Measurements from ENCODE around the gene NDUFS5. TPM values are rescaled to one million over a fixed set of nuclear protein-coding genes. Genes with fewer than 3 reads are reported as not detected.
"Not testable (repeated sequence)": the region's sequence is repeated elsewhere in the genome, so short reads cannot be mapped to it uniquely, and the experiment has no call there.

NDUFS5 gene
- total RNA-seq, 1 donor from 2014 or later: 419 TPM

- DNase-seq (ENCODE audit: low read depth in 2 of 2): no peak
These were observed 37.0 kb downstream of the NDUFS5 start for GRCh38 chr1:39063191-39063590.

- DNase-seq (ENCODE audit: low read depth in 2 of 2): peak in 1 of 2 donors; percentile 92
These were observed 37.6 kb downstream of the NDUFS5 start for GRCh38 chr1:39063775-39064174.

GRCh38 chr1:39065542-39065941 is 39.4 kb downstream of the NDUFS5 start:
- DNase-seq (ENCODE audit: low read depth in 2 of 2): peak in 1 of 2 donors; percentile 29

- not testable (repeated sequence) for DNase-seq (ENCODE audit: low read depth in 2 of 2)
These were observed 42.1 kb downstream of the NDUFS5 start for GRCh38 chr1:39068227-39068626.

GRCh38 chr1:39071557-39071956 is 45.4 kb downstream of the NDUFS5 start:
- DNase-seq (ENCODE audit: low read depth in 2 of 2): not testable (repeated sequence)

- DNase-seq (ENCODE audit: low read depth in 2 of 2): peak; percentile 62 to 82
These were observed 50.1 kb downstream of the NDUFS5 start for GRCh38 chr1:39076127-39076798.

- no peak for DNase-seq (ENCODE audit: low read depth in 2 of 2)
These were observed 50.6 kb downstream of the NDUFS5 start for GRCh38 chr1:39076799-39077148.

- no peak for DNase-seq (ENCODE audit: low read depth in 2 of 2)
These were observed 54.2 kb downstream of the NDUFS5 start for GRCh38 chr1:39080269-39080826.

GRCh38 chr1:39080831-39081270 is 54.7 kb downstream of the NDUFS5 start:
- no peak for DNase-seq (ENCODE audit: low read depth in 2 of 2)

GRCh38 chr1:39081271-39082009 is 55.3 kb downstream of the NDUFS5 start:
- DNase-seq (ENCODE audit: low read depth in 2 of 2): peak in 1 of 2 donors; percentile 29

- DNase-seq (ENCODE audit: low read depth in 2 of 2): no peak
These were observed 56.1 kb downstream of the NDUFS5 start for GRCh38 chr1:39082010-39082799.

- DNase-seq (ENCODE audit: low read depth in 2 of 2): no peak
These were observed 56.8 kb downstream of the NDUFS5 start for GRCh38 chr1:39082811-39083576.

GRCh38 chr1:39084191-39084590 is 58.0 kb downstream of the NDUFS5 start:
- no peak for DNase-seq (ENCODE audit: low read depth in 2 of 2)

Other genes with a start within 250 kb of the NDUFS5 start
- 13.3 and 16.1 TPM in 2 replicates for gene RRAGC, start 166.6 kb upstream of the NDUFS5 start, total RNA-seq
- gene MYCBP, start 153.0 kb upstream of the NDUFS5 start, total RNA-seq: 6.0 and 6.3 TPM in 2 replicates
- gene GJA9, start 144.8 kb upstream of the NDUFS5 start, total RNA-seq: not detected in 2 replicates
- not detected in 2 replicates for gene RHBDL2, start 84.5 kb upstream of the NDUFS5 start, total RNA-seq
- 35.3 and 40.1 TPM in 2 replicates for gene AKIRIN1, start 35.1 kb upstream of the NDUFS5 start, total RNA-seq
- gene MACF1, start 178.3 kb downstream of the NDUFS5 start, total RNA-seq: 292 and 392 TPM in 2 replicates

All from lung microvascular endothelial cell (primary cell).